Osteocyte (in vitro differentiated cells): ENCODE data around the gene FNDC3B. TPM values are rescaled to one million over a fixed set of nuclear protein-coding genes. Genes with fewer than 3 reads are reported as not detected.
"Not testable (repeated sequence)": the region's sequence is repeated elsewhere in the genome, so short reads cannot be mapped to it uniquely, and the experiment has no call there.

Experiments used
- DNase-seq: peaks from one replicate; pipeline ENCODE4 v3.0.0; 2021; ENCODE audit warnings: mixed read lengths; ENCODE audit not compliant: unreplicated experiment; ENCODE audit errors: extremely low spot score
- H3K27ac Mint-ChIP-seq: one replicate; pipeline ENCODE4 v1.8.0; 2021; ENCODE audit warnings: mild to moderate bottlenecking, mixed read lengths; ENCODE audit not compliant: unreplicated experiment
- H3K27me3 Mint-ChIP-seq: one replicate; pipeline ENCODE4 v1.8.0; 2021; ENCODE audit warnings: mixed read lengths; ENCODE audit not compliant: unreplicated experiment
- H3K36me3 Mint-ChIP-seq: one replicate; pipeline ENCODE4 v1.8.0; 2021; ENCODE audit warnings: mixed read lengths; ENCODE audit not compliant: unreplicated experiment
- H3K4me1 Mint-ChIP-seq: one replicate; pipeline ENCODE4 v1.8.0; 2021; ENCODE audit warnings: mixed read lengths; ENCODE audit not compliant: unreplicated experiment
- H3K4me3 Mint-ChIP-seq: one replicate; pipeline ENCODE4 v1.8.0; 2021; ENCODE audit warnings: mild to moderate bottlenecking, moderate library complexity, mixed read lengths; ENCODE audit not compliant: unreplicated experiment
- H3K9me3 Mint-ChIP-seq: one replicate; pipeline ENCODE4 v1.8.0; 2021; ENCODE audit warnings: mixed read lengths; ENCODE audit not compliant: unreplicated experiment
- CTCF ChIP-seq: fragments of 200-600 bp; sonication (generic); IDR thresholded peaks from 2 replicates; pipeline ENCODE4 v1.5.0; 2021; ENCODE audit warnings: antibody characterized with exemption, mild to moderate bottlenecking, moderate library complexity
- total RNA-seq: library from RNA; stranded (reverse); gene quantifications from 2 replicates; pipeline ENCODE4 v1.2.1, GENCODE V29; 2021

Gene FNDC3B
- total RNA-seq, 1 donor from 2014 or later: 240 TPM

GRCh38 chr3:171996178-171996817 is 43.1 kb upstream of the FNDC3B start:
- H3K9me3 Mint-ChIP-seq: peaks cover 15% of the 10 kb centered on the region
- no peak overlapping the region for H3K27ac Mint-ChIP-seq
- H3K36me3 Mint-ChIP-seq: peaks cover 6% of the 10 kb centered on the region
- no peak for TF ChIP-seq CTCF
- DNase-seq: no peak
- no peaks in the 10 kb centered on the region for H3K27me3 Mint-ChIP-seq
- H3K4me1 Mint-ChIP-seq: peaks cover 12% of the 10 kb centered on the region
- H3K4me3 Mint-ChIP-seq: no peak overlapping the region

DNA sequence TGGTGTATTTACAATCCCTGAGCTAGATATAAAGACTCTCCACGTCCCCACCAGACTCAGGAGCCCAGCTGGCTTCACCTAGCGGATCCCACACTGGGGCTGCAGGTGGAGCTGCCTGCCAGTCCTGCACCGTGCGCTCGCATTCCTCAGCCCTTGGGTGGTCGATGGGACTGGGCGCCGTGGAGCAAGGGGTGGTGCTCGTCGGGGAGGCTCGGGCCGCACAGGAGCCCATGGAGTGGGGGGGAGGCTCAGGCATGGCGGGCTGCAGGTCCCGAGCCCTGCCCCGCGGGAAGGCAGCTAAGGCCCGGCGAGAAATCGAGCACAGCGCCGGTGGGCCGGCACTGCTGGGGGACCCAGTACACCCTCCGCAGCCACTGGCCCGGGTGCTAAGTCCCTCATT is 40.6 kb upstream of the FNDC3B start:
- peaks cover 15% of the 10 kb centered on the region for H3K9me3 Mint-ChIP-seq
- not testable (repeated sequence) for H3K27ac Mint-ChIP-seq, H3K27me3 Mint-ChIP-seq, DNase-seq, H3K36me3 Mint-ChIP-seq, H3K4me3 Mint-ChIP-seq
- H3K4me1 Mint-ChIP-seq: peaks cover 16% of the 10 kb centered on the region

- H3K9me3 Mint-ChIP-seq, H3K36me3 Mint-ChIP-seq: not testable (repeated sequence)
Observed at GRCh38 chr3:172001616-172002015, 37.8 kb upstream of the FNDC3B start.

GRCh38 chr3:172002512-172003078 is 36.8 kb upstream of the FNDC3B start:
- H3K4me3 Mint-ChIP-seq: no peak overlapping the region
- H3K36me3 Mint-ChIP-seq: no peaks in the 10 kb centered on the region
- H3K27ac Mint-ChIP-seq: no peak overlapping the region
- peaks cover 4% of the 10 kb centered on the region for H3K4me1 Mint-ChIP-seq
- DNase-seq: no peak
- no peaks in the 10 kb centered on the region for H3K9me3 Mint-ChIP-seq
- no peaks in the 10 kb centered on the region for H3K27me3 Mint-ChIP-seq
- TF ChIP-seq CTCF: no peak

More at GRCh38 chr3:172001616-172002015, 37.8 kb upstream of the FNDC3B start:
- H3K27ac Mint-ChIP-seq, H3K27me3 Mint-ChIP-seq, H3K4me3 Mint-ChIP-seq, DNase-seq, H3K4me1 Mint-ChIP-seq: not testable (repeated sequence)

GRCh38 chr3:172003146-172003545 is 36.2 kb upstream of the FNDC3B start:
- no peak for TF ChIP-seq CTCF
- H3K4me3 Mint-ChIP-seq: no peak overlapping the region
- no peak overlapping the region for H3K27ac Mint-ChIP-seq
- H3K4me1 Mint-ChIP-seq: peaks cover 4% of the 10 kb centered on the region
- H3K27me3 Mint-ChIP-seq: no peaks in the 10 kb centered on the region
- no peak for DNase-seq
- no peaks in the 10 kb centered on the region for H3K36me3 Mint-ChIP-seq
- H3K9me3 Mint-ChIP-seq: no peaks in the 10 kb centered on the region

GRCh38 chr3:172007065-172007370 is 32.4 kb upstream of the FNDC3B start:
- no peak overlapping the region for H3K4me3 Mint-ChIP-seq
- no peaks in the 10 kb centered on the region for H3K27me3 Mint-ChIP-seq
- no peak overlapping the region for H3K27ac Mint-ChIP-seq
- TF ChIP-seq CTCF: no peak
- no peak for DNase-seq
- H3K36me3 Mint-ChIP-seq: no peaks in the 10 kb centered on the region
- peaks cover 4% of the 10 kb centered on the region for H3K4me1 Mint-ChIP-seq
- H3K9me3 Mint-ChIP-seq: no peaks in the 10 kb centered on the region
